Esophagus squamous epithelium (tissue), 4 donors: ENCODE results near the gene RSPH9.

ENCODE experiments used
- CTCF ChIP-seq, 6 experiments: fragments of 450-650 bp in 4 of 6; fragments of 200-600 bp in 2 of 6; sonication (generic) in 2 of 6; IDR thresholded peaks; one replicate each; pipeline ENCODE4 v1.5.1; 2016 to 2019; ENCODE audit warnings: antibody characterized with exemption in 6 of 6, mild to moderate bottlenecking in 4 of 6, moderate library complexity in 4 of 6
- POLR2A ChIP-seq, 4 donors: fragments of 450-650 bp; IDR thresholded peaks; one replicate each; pipeline ENCODE4 v1.6.1; 2017; ENCODE audit warnings: antibody characterized with exemption in 4 of 4, mild to moderate bottlenecking in 4 of 4, moderate library complexity in 3 of 4

DNA sequence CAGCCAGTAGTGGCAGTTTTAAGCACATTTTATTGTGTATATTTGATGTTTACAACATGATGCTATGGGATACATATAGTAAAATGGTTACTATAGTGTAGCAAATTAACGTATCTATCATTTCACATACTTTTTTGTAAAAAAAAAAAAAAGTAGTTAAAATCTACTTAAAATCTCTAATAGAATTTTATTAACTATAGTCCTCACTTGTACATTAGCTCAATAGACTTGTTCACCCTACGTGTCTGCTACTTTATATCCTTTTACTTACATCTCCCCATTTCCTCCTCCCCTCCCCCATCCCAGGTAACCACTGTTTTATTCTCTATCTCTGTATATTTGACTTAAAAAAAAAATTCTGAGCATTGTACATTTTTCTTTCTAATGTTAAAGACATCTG, 38.8 kb upstream of the RSPH9 start:
- TF ChIP-seq CTCF (IDR thresholded peaks at IDR 0.05) (no peak), POLR2A (IDR thresholded peaks at IDR 0.05) (no peak)
